Left lung (tissue), 10 donors: ENCODE measurements around the gene BFSP1. TPM values are rescaled to one million over a fixed set of nuclear protein-coding genes. Genes with fewer than 3 reads are reported as not detected.

Experiments
- ATAC-seq: fragments of 200-7000 bp; cut with Tn5 transposase; one replicate; pipeline ENCODE4 v1.9.1; 2020; ENCODE audit warnings: moderate library complexity
- DNase-seq, 4 donors: peaks; one replicate each; pipeline ENCODE4 v3.0.0-alpha.2; 2013 to 2020
- H3K27ac ChIP-seq, 2 donors: fragments of 200-600 bp; sonication (generic) in 1 of 2; one replicate each; pipeline versions ENCODE4 v1.5.0 to v1.8.0; 2020 to 2021
- H3K27me3 ChIP-seq, 2 donors: fragments of 200-600 bp; sonication (generic) in 1 of 2; one replicate each; pipeline versions ENCODE4 v1.5.0 to v1.8.0; 2020 to 2021
- H3K36me3 ChIP-seq, 2 donors: fragments of 200-600 bp; sonication (generic) in 1 of 2; one replicate each; pipeline versions ENCODE4 v1.5.0 to v1.8.0; 2020 to 2021
- H3K4me1 ChIP-seq, 2 donors: fragments of 200-600 bp; one replicate each; pipeline ENCODE4 v1.8.0; 2021
- H3K4me3 ChIP-seq, 2 donors: fragments of 200-600 bp; sonication (generic) in 1 of 2; one replicate each; pipeline versions ENCODE4 v1.5.0 to v1.8.0; 2020 to 2021; ENCODE audit warnings: mild to moderate bottlenecking in 1 of 2
- H3K9me3 ChIP-seq, 2 donors: fragments of 200-600 bp; sonication (generic) in 1 of 2; one replicate each; pipeline versions ENCODE4 v1.5.0 to v1.8.0; 2020 to 2021
- CTCF ChIP-seq, 2 donors: fragments of 200-600 bp; sonication (generic) in 1 of 2; IDR thresholded peaks; one replicate each; pipeline versions ENCODE4 v1.5.0 to v1.8.0; 2021; ENCODE audit warnings: antibody characterized with exemption in 2 of 2
- intact Hi-C, 2 donors: fragments of 100-400 bp; cut with DNase I; formaldehyde crosslinking; loops; one replicate each; pipeline versions ENCODE4 v1.11.2 to v1.14.2; 2022
- polyA plus RNA-seq, 6 donors: library from polyadenylated mRNA; unstranded; fragments of 120-200 nt; gene quantifications; one replicate each; pipeline ENCODE4 v1.2.1, GENCODE V29; 2013; ENCODE audit not compliant: insufficient read length in 6 of 6
- total RNA-seq, 2 donors: library from RNA; stranded (reverse); fragmentation: NEBNext Ultra II Directional; extraction: Animal tissue kit (Norgen Biotek cat#: 25700); gene quantifications; one replicate each; pipeline ENCODE4 v1.2.1, GENCODE V29; 2021
- donor health status: DM: no; HTN: yes; CAD: no.
- donor health status: DM: no; HTN: no; CAD: no.

Gene BFSP1
- total and polyA plus RNA-seq, 8 donors = 1.9 to 4.2 (median 3.9) TPM

GRCh38 chr20:17481661-17482060, 49.5 kb downstream of the BFSP1 start:
- H3K27ac ChIP-seq = no peak overlapping the region
- TF ChIP-seq CTCF (IDR thresholded peaks at IDR 0.05) = no peak
- H3K27me3 ChIP-seq = no peaks in the 10 kb centered on the region
- no peak overlapping the region for H3K4me3 ChIP-seq
- intact Hi-C loops = no loop called here
- no peaks in the 10 kb centered on the region for H3K36me3 ChIP-seq
- DNase-seq (no peak), ATAC-seq (no peak)
- H3K9me3 ChIP-seq = no peaks in the 10 kb centered on the region
- no peaks in the 10 kb centered on the region for H3K4me1 ChIP-seq

- Histone ChIP-seq H3K36me3 (no peaks in the 10 kb centered on the region), H3K9me3 (no peaks in the 10 kb centered on the region), H3K27me3 (no peaks in the 10 kb centered on the region), H3K4me1 (no peaks in the 10 kb centered on the region), H3K4me3 (no peak overlapping the region), H3K27ac (no peak overlapping the region)
- ATAC-seq = no peak
- no peak for TF ChIP-seq CTCF (IDR thresholded peaks at IDR 0.05)
- DNase-seq = no peak
- intact Hi-C loops = no loop called here
Observed at GRCh38 chr20:17480696-17481095, 50.5 kb downstream of the BFSP1 start.

GRCh38 chr20:17479063-17479657, 52.0 kb downstream of the BFSP1 start:
- H3K36me3 ChIP-seq = no peaks in the 10 kb centered on the region

GRCh38 chr20:17473659-17474058, 57.5 kb downstream of the BFSP1 start:
- intact Hi-C loops = no loop called here
- Histone ChIP-seq H3K4me1 (no peaks in the 10 kb centered on the region), H3K27me3 (no peaks in the 10 kb centered on the region), H3K9me3 (no peaks in the 10 kb centered on the region), H3K27ac (no peak overlapping the region), H3K36me3 (no peaks in the 10 kb centered on the region), H3K4me3 (no peak overlapping the region)
- no peak for ATAC-seq
- TF ChIP-seq CTCF (IDR thresholded peaks at IDR 0.05) = no peak
- no peak for DNase-seq

More at GRCh38 chr20:17479063-17479657, 52.0 kb downstream of the BFSP1 start:
- Histone ChIP-seq H3K9me3 (no peaks in the 10 kb centered on the region), H3K27me3 (no peaks in the 10 kb centered on the region), H3K4me3 (no peak overlapping the region), H3K27ac (no peak overlapping the region), H3K4me1 (no peaks in the 10 kb centered on the region)
- intact Hi-C loops = no loop called here
- no peak for DNase-seq
- ATAC-seq = no peak
- no peak for TF ChIP-seq CTCF (IDR thresholded peaks at IDR 0.05)

GRCh38 chr20:17471606-17472187, 59.5 kb downstream of the BFSP1 start:
- Histone ChIP-seq H3K36me3 (no peaks in the 10 kb centered on the region), H3K27me3 (no peaks in the 10 kb centered on the region), H3K4me3 (no peak overlapping the region), H3K4me1 (no peaks in the 10 kb centered on the region), H3K9me3 (no peaks in the 10 kb centered on the region), H3K27ac (no peak overlapping the region)
- no peak for DNase-seq
- intact Hi-C loops = no loop called here
- TF ChIP-seq CTCF (IDR thresholded peaks at IDR 0.05) = no peak
- ATAC-seq = no peak
